HFFc6 (cell line): ENCODE measurements around the gene IRF9. TPM values are rescaled to one million over a fixed set of nuclear protein-coding genes. Genes with fewer than 3 reads are reported as not detected.

Experiments
- DNase-seq: peaks from one replicate; pipeline ENCODE4 v3.0.0-alpha.2; 2018
- H3K27ac Mint-ChIP-seq: 2 replicates; pipeline ENCODE4 v1.8.0; 2020; ENCODE audit warnings: mild to moderate bottlenecking, mixed read lengths
- H3K27me3 Mint-ChIP-seq: 2 replicates; pipeline ENCODE4 v1.8.0; 2021; ENCODE audit warnings: mild to moderate bottlenecking, moderate library complexity, mixed read lengths; ENCODE audit not compliant: insufficient read depth
- H3K36me3 Mint-ChIP-seq: 2 replicates; pipeline ENCODE4 v1.8.0; 2021; ENCODE audit warnings: low read depth, mixed read lengths
- H3K4me1 Mint-ChIP-seq: 2 replicates; pipeline ENCODE4 v1.8.0; 2020; ENCODE audit warnings: low read depth, mixed read lengths
- H3K4me3 Mint-ChIP-seq: 2 replicates; pipeline ENCODE4 v1.8.0; 2020; ENCODE audit warnings: mild to moderate bottlenecking, moderate library complexity, mixed read lengths
- H3K9me3 Mint-ChIP-seq: 2 replicates; pipeline ENCODE4 v1.8.0; 2020; ENCODE audit warnings: mild to moderate bottlenecking, mixed read lengths
- CTCF ChIP-seq: fragments of 200-600 bp; sonication (generic); IDR thresholded peaks from 2 replicates; pipeline ENCODE4 v1.5.0; 2021; ENCODE audit warnings: antibody characterized with exemption, mild to moderate bottlenecking
- total RNA-seq, 6 experiments: library from RNA; stranded (reverse); fragmentation: NEBNext Ultra II Directional; extraction: Animal tissue kit (Norgen Biotek cat#: 25700); gene quantifications; 2 replicates in 1 of 6; 3 replicates in 5 of 6; pipeline ENCODE4 v1.2.3, GENCODE V29; 2021

IRF9 gene
- total RNA-seq, 6 experiments from 2014 or later, result 23.6 to 38.8 (median 32.3) TPM

GRCh38 chr14:24129410-24129998 lies 31.6 kb upstream of the IRF9 start:
- H3K27me3 Mint-ChIP-seq, result peaks cover 3% of the 10 kb centered on the region; the same call in 1 of the 2 replicates
- H3K36me3 Mint-ChIP-seq, result no peaks in the 10 kb centered on the region
- no peaks in the 10 kb centered on the region for H3K4me1 Mint-ChIP-seq
- DNase-seq, result no peak
- H3K9me3 Mint-ChIP-seq, result no peaks in the 10 kb centered on the region
- no peak overlapping the region for H3K27ac Mint-ChIP-seq
- TF ChIP-seq CTCF, result no peak
- no peak overlapping the region for H3K4me3 Mint-ChIP-seq

GRCh38 chr14:24130380-24130716 lies 30.7 kb upstream of the IRF9 start, which contains the start of gene FITM1:
TSS of gene FITM1 (plus strand) at chr14:24130659. CDS start at chr14:24131564, 905 bp downstream.
- no peak within 1 kb of the TSS for H3K27ac Mint-ChIP-seq
- no peak within 1 kb of the TSS for H3K4me3 Mint-ChIP-seq
- TF ChIP-seq CTCF, result no peak
- no peaks in the 10 kb centered on the region for H3K9me3 Mint-ChIP-seq
- DNase-seq, result no peak
- peaks cover 4% of the 10 kb centered on the region for H3K4me1 Mint-ChIP-seq
- H3K27me3 Mint-ChIP-seq, result peaks cover 3% of the 10 kb centered on the region; the same call in 1 of the 2 replicates
- no peaks in the 10 kb centered on the region for H3K36me3 Mint-ChIP-seq

GRCh38 chr14:24130717-24131548 lies 30.1 kb upstream of the IRF9 start:
- no peak for TF ChIP-seq CTCF
- Mint-ChIP-seq H3K36me3 (no peaks in the 10 kb centered on the region), H3K27ac (no peak overlapping the region), H3K9me3 (no peaks in the 10 kb centered on the region), H3K4me3 (no peak overlapping the region), H3K4me1 (peaks cover 7% of the 10 kb centered on the region), H3K27me3 (peaks cover 3% of the 10 kb centered on the region; the same call in 1 of the 2 replicates)
- no peak for DNase-seq

- Mint-ChIP-seq H3K27ac (no peak overlapping the region), H3K36me3 (no peaks in the 10 kb centered on the region), H3K9me3 (no peaks in the 10 kb centered on the region), H3K4me1 (peaks cover 9% of the 10 kb centered on the region), H3K4me3 (no peak overlapping the region), H3K27me3 (peaks cover 3% of the 10 kb centered on the region)
- no peak for DNase-seq
- no peak for TF ChIP-seq CTCF
These were observed 29.5 kb upstream of the IRF9 start for GRCh38 chr14:24131549-24131966.

GRCh38 chr14:24132061-24132685 lies 28.9 kb upstream of the IRF9 start:
- no peaks in the 10 kb centered on the region for H3K9me3 Mint-ChIP-seq
- DNase-seq, result no peak
- H3K36me3 Mint-ChIP-seq, result peaks cover 5% of the 10 kb centered on the region
- peaks cover 15% of the 10 kb centered on the region for H3K4me1 Mint-ChIP-seq
- no peak for TF ChIP-seq CTCF
- no peak overlapping the region for H3K4me3 Mint-ChIP-seq
- no peak overlapping the region for H3K27ac Mint-ChIP-seq
- peaks cover 3% of the 10 kb centered on the region for H3K27me3 Mint-ChIP-seq
